HG02884 (cell line): ENCODE results near the gene TRAK2.
"Not testable (repeated sequence)": the region's sequence is repeated elsewhere in the genome, so short reads cannot be mapped to it uniquely, and the experiment has no call there.

Experiments
- ATAC-seq: cut with Tn5 transposase; IDR thresholded peaks from one replicate; pipeline ENCODE4 v1.9.1; 2021; ENCODE audit warnings: mild to moderate bottlenecking, moderate library complexity; ENCODE audit not compliant: unreplicated experiment

Gene TRAK2

DNA sequence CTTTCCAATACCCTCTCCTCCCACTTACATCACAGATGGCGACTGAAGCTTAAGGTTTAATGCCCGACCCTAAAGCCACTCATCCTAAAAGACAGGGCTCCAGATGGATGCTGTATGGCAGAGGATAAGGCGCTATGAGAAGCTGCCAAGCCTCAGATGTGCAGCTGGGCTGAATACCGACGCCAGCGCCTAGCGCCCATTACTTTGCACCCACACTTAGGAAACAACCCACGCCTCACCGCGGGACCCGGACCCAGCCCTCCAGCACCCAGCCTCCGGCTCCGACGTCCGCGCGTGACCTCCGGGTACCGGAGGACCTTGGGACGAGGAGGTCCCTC, 335 bp downstream of the TRAK2 start:
- ATAC-seq = no peak

DNA sequence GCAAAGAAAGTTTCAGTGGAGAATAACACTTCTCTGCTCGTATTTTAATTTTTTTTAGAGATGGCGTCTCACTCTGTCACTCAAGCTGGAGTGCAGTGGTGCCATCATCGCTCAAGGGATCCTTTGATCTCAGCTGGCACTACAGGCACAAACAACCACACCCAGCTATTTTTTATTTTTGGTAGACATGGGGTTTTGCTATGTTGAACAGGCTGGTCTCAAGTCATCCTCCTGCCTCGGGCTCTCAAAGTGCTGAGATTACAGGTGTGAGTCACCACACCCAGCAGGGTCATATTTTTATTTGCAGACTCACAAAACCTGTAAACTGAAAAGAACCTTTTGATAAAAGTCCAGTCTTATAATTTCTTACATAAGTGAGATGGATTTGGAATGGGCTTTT, 2.6 kb downstream of the TRAK2 start:
- ATAC-seq = no peak

DNA sequence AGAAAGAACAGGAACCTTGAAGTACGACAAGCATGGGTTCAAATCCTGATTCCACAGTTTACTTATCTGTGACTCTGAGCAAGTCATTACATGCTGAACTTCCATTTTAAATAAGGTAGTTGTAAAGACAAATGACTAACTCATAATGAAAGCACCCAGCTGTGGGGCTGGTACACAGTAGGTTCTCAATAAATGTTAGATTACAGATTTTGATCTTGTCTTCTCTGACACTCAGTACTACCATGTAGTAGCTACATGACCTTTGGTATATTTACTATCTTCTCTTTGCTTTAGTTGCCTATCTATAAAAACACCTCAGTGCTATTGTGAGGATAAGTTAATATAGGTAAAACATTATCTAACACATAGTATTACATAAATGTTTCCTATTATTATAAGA, 3.2 kb downstream of the TRAK2 start:
- no peak for ATAC-seq

DNA sequence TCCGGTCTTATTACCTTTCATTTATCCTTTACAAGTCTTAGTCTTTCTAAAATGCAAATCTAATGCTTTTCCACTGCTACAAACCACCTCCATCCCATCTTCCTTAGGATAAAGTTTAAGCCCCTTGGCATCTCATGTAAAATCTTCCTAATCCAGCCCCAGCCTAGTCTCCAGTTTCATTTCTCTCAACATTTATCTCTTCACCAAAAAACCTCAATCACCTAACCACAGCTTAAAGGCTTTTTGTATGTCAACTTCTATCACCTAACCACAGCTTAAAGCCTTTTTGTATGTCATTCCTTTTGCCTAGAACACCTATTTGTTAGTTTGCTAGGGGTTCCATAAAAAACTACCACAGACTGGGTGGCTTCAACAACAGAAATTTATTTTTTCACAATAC, 4.2 kb downstream of the TRAK2 start:
- no peak for ATAC-seq

DNA sequence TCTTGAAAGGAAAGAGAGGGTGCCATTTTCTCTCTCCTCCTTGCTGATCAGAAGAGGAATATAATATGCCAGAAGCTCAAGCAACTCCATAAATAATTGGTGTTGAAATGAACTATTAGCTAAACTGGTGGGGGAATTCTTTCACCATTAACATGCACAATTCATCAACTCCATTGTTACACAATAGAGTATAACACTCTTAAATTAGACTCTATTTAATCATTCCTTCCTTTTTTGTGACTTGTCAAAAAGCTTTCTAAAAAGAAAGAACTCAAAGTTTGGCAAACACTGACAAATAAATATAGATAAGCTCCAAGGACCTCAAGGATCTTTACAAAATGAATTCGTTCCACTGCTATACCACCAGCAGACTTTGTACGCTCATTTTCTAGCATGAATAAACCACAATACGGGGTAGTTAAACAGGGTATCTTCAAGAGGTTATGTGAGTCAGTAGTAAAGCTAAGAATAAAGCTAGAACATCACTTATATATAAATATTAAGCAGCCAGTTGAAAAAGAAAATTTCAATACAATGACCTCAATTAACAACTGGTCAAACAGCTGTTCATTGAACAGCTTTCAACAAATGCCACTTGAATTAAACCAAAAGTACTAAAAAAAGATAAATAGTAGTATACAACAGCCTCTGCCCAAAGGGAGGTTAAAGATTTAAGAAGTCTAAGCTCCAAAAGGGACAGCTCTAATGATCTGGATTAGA, 6.4 kb downstream of the TRAK2 start:
- no peak for ATAC-seq

- ATAC-seq = no peak
These were observed 9.8 kb downstream of the TRAK2 start for GRCh38 chr2:201441409-201441808.

GRCh38 chr2:201440182-201440581, 11.1 kb downstream of the TRAK2 start:
- no peak for ATAC-seq

- ATAC-seq = not testable (repeated sequence)
These were observed 11.8 kb downstream of the TRAK2 start for GRCh38 chr2:201439336-201439922.

DNA sequence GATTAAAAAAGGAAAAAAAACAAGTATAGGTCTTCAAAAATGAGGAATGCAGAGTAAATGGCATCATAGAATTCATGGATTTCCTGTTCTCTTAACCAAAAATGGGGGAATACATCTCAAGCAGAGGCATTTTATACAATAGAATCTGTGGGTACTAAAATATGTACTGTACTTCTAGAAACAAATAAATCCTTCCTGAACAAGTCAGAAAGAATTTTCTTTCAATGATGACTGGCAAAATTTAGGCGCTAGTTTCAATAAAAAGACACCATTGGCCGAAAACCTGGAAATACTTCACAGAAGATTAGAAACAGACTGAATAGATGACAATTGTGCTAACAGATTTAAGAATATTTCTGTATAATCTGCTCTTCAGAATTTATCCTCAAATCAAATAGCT, 15.1 kb downstream of the TRAK2 start:
- no peak for ATAC-seq

DNA sequence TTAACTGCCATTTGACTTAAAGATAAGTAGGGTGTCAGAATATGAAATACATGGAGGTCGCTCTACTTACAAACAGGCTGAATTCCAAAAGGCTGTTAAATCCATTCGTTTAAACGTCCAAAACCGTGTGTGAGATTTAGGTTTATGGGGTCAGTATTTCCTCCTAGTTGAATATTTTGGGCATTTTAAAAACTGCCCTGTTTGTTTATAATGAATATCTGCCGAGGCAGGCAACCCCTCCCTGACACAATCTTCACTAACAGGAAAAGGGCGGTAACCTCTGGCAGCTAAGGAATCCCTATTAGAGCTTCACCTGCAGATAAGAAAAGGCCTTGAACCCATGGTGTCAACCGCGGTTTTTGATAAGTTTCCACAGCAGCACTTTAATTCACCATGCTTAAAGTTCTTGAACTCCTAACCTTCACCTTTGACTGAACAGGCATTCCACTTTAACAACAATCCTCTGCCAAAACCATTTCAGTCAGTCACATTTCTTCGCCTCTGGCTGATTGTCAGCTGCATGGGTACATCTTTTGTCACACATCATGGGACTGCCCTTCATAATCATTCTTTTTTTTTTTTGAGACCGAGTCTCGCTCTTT, 17.8 kb downstream of the TRAK2 start:
- no peak for ATAC-seq

- ATAC-seq = no peak
These were observed 18.5 kb downstream of the TRAK2 start for GRCh38 chr2:201432621-201433393.

DNA sequence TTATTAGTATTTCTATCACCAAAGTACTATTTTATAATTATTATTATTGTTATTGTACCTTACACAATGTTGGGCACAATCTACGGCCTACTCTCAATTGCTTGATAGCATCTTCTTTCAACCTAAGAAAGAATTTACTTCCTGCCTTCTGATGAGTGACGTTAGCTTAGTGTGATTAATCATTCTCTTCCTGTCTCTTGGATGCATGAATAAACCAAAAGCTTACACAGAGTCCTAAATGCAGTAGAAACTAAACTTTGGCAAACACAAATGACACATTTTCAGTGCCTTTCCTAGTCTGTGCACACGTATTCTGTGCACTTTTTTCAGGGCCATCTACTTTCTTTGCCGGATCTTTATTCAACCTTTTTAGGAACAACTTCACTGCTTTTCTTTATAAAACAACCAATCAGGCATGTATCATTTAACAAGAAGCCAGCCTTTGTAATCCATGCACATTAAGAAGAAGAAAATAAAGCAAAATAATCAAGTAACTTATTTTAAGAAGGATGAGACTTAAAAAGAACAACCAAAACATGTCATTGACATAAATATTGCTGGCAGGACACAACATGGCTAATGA, 19.1 kb downstream of the TRAK2 start:
- no peak for ATAC-seq

- ATAC-seq = no peak
These were observed 20.4 kb downstream of the TRAK2 start for GRCh38 chr2:201430839-201431238.

DNA sequence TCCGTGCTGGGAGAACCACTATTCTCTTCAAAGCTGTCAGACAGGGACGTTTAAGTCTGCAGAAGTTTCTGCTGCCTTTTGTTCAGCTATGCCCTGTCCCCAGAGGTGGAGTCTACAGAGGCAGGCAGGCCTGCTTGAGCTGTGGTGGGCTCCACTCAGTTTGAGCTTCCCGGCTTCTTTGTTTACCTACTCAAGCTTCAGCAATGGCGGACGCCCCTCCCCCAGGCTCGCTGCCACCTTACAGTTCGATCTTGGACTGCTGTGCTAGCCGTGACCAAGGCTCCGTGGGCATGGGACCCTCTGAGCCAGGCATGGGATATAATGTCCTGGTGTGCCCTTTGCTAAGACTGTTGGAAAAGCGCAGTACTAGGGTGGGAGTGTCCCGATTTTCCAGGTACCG, 20.9 kb downstream of the TRAK2 start:
- ATAC-seq = not testable (repeated sequence)

- ATAC-seq = not testable (repeated sequence)
These were observed 21.4 kb downstream of the TRAK2 start for GRCh38 chr2:201429835-201430234.

GRCh38 chr2:201428366-201428765, 22.9 kb downstream of the TRAK2 start:
- ATAC-seq = not testable (repeated sequence)

DNA sequence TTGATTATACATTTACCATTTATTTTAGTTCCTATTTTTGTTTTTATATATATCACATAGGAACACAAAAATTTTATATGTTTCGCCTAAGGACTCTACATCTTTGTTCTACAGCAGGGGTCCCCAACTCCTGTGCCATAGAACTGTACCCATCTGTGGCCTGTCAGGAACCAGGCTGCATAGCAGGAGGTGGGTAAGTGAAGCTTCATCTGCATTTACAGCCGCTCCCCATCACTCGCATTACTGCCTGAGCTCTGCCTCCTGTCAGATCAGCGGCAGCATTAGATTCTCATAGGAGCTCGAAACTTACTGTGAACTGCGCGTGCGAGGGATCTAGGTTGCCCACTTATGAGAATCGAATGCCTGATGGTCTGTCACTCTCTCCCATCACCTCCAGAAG, 25.3 kb downstream of the TRAK2 start:
- no peak for ATAC-seq

DNA sequence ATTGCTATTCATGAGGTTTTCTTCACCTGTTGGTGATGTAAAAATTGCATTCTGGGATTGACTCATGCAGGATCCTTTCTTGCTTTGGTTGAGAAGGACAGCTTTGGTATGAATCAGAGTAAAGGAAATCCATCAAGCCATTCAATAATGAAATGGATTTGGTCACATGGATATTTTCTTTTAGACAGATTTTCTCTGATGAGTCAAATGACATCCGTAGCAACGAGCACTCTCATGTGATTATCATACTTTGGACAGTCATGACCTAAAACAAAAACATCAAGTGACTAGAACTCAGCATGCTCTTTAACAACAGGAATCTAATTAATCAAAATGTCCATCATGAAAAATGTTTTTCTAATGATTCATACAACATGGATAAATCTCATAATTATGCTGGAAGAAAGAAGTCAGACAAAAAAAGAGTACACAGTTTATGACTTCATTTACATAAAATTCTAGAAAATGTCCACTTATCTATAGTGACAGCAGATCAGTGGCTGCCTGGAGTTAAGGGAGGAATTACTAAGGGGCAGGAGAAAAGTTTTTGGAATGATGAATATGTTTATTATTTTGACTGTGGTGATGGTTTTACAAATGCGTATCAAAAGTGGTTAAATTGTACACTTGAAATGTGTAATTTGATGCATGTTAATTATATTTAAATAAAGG, 30.7 kb downstream of the TRAK2 start:
- no peak for ATAC-seq

- no peak for ATAC-seq
These were observed 31.3 kb downstream of the TRAK2 start for GRCh38 chr2:201419986-201420385.

- ATAC-seq = no peak
These were observed 32.1 kb downstream of the TRAK2 start for GRCh38 chr2:201419057-201419635.

GRCh38 chr2:201415149-201415548, 36.1 kb downstream of the TRAK2 start:
- no peak for ATAC-seq
